Measurements from ENCODE around the gene LMO7.

DNA sequence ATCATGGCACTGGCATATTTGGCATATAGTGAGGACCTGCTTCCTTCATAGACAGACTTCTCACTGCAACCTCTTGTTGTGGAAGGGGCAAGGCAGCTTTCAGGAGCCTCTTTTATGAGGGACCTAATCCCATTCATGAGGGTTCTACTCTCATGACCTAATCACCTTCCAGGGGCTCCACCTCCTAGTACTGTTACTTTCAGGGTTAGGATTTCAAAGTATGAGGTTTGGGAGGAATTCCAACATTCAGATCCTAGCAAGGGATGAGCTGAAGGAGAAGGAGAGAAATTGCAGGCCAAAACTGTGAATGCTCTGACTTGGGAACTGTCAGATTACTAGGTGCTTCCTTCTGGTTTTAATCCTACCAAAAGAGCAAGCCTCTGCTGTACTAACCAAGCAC is 87.8 kb downstream of the LMO7 start:
- TF ChIP-seq, protein P1, sequence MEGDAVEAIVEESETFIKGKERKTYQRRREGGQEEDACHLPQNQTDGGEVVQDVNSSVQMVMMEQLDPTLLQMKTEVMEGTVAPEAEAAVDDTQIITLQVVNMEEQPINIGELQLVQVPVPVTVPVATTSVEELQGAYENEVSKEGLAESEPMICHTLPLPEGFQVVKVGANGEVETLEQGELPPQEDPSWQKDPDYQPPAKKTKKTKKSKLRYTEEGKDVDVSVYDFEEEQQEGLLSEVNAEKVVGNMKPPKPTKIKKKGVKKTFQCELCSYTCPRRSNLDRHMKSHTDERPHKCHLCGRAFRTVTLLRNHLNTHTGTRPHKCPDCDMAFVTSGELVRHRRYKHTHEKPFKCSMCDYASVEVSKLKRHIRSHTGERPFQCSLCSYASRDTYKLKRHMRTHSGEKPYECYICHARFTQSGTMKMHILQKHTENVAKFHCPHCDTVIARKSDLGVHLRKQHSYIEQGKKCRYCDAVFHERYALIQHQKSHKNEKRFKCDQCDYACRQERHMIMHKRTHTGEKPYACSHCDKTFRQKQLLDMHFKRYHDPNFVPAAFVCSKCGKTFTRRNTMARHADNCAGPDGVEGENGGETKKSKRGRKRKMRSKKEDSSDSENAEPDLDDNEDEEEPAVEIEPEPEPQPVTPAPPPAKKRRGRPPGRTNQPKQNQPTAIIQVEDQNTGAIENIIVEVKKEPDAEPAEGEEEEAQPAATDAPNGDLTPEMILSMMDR (conservative IDR thresholded peaks at IDR 0.05; ENCODE audit: low read depth, low read length), result no peak
- TF ChIP-seq, protein P2, sequence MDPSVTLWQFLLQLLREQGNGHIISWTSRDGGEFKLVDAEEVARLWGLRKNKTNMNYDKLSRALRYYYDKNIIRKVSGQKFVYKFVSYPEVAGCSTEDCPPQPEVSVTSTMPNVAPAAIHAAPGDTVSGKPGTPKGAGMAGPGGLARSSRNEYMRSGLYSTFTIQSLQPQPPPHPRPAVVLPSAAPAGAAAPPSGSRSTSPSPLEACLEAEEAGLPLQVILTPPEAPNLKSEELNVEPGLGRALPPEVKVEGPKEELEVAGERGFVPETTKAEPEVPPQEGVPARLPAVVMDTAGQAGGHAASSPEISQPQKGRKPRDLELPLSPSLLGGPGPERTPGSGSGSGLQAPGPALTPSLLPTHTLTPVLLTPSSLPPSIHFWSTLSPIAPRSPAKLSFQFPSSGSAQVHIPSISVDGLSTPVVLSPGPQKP (IDR thresholded peaks at IDR 0.05; ENCODE audit: borderline replicate concordance, low read depth, low read length), result no peak
- TF ChIP-seq POLR2A (IDR thresholded peaks at IDR 0.05; ENCODE audit: low read depth, low read length), result no peak
- TF ChIP-seq SMC3 (IDR thresholded peaks at IDR 0.05; ENCODE audit: low read depth, low read length), result no peak
- TF ChIP-seq, protein P3, sequence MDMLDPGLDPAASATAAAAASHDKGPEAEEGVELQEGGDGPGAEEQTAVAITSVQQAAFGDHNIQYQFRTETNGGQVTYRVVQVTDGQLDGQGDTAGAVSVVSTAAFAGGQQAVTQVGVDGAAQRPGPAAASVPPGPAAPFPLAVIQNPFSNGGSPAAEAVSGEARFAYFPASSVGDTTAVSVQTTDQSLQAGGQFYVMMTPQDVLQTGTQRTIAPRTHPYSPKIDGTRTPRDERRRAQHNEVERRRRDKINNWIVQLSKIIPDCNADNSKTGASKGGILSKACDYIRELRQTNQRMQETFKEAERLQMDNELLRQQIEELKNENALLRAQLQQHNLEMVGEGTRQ (IDR thresholded peaks at IDR 0.05; ENCODE audit: low read depth, low read length), result no peak
- no peak for TF ChIP-seq CEBPB (IDR thresholded peaks at IDR 0.05; ENCODE audit: low read depth, low read length)
- no peak for TF ChIP-seq RCOR1 (IDR thresholded peaks at IDR 0.05; ENCODE audit: insufficient replicate concordance, low read length)
- TF ChIP-seq MXI1 (IDR thresholded peaks at IDR 0.05; ENCODE audit: borderline replicate concordance, low read depth, low read length), result no peak
- no peak for TF ChIP-seq RAD21 (IDR thresholded peaks at IDR 0.05; ENCODE audit: low read length)
- TF ChIP-seq RFX5 (IDR thresholded peaks at IDR 0.05; ENCODE audit: low read depth, low read length), result no peak
- no peak for TF ChIP-seq NFE2L2 (IDR thresholded peaks at IDR 0.05; ENCODE audit: low read depth, low read length)
- TF ChIP-seq BHLHE40 (IDR thresholded peaks at IDR 0.05; ENCODE audit: low read depth, low read length), result no peak
